Adrenal gland (tissue), 12 donors: Measurements from ENCODE around the gene ATRN. TPM values are rescaled to one million over a fixed set of nuclear protein-coding genes. Genes with fewer than 3 reads are reported as not detected.
A peak's percentile ranks its signal among the peaks of the same experiment; 100 is the strongest.
"Not testable (repeated sequence)": the region's sequence is repeated elsewhere in the genome, so short reads cannot be mapped to it uniquely, and the experiment has no call there.

ENCODE experiments used
- DNase-seq, 7 donors: peaks; one replicate each; pipeline ENCODE4 v3.0.0-alpha.2; 2019 to 2020
- H3K27ac ChIP-seq, 5 donors: fragments of 200-600 bp; sonication (generic) in 4 of 5; 1 replicate in 3 of 5; 2 replicates in 2 of 5; pipeline versions ENCODE4 v1.5.1 to v1.8.0; 2016 to 2020; ENCODE audit warnings: mild to moderate bottlenecking in 1 of 5
- H3K27me3 ChIP-seq: fragments of 200-600 bp; 2 replicates; pipeline ENCODE4 v1.8.0; 2021
- H3K36me3 ChIP-seq, 2 donors: fragments of 200-600 bp; replicated peaks in 1 of 2; 1 replicate in 1 of 2; 2 replicates in 1 of 2; pipeline versions ENCODE4 v1.5.1 to v1.8.0; 2018 to 2022
- H3K4me1 ChIP-seq, 2 donors: fragments of 200-600 bp; replicated peaks in 1 of 2; 1 replicate in 1 of 2; 2 replicates in 1 of 2; pipeline versions ENCODE4 v1.5.1 to v1.8.0; 2018 to 2021
- H3K4me3 ChIP-seq, 4 donors: fragments of 200-600 bp; sonication (generic) in 3 of 4; one replicate each; pipeline ENCODE4 v1.5.1; 2016 to 2018
- H3K9me3 ChIP-seq, 3 donors: fragments of 200-600 bp; sonication (generic) in 1 of 3; replicated peaks in 1 of 3; 1 replicate in 2 of 3; 2 replicates in 1 of 3; pipeline versions ENCODE4 v1.5.1 to v1.8.0; 2016 to 2021
- CTCF ChIP-seq, 6 experiments: fragments of 450-650 bp in 4 of 6; fragments of 200-600 bp in 2 of 6; sonication (generic) in 1 of 6; IDR thresholded peaks; 1 replicate in 5 of 6; 2 replicates in 1 of 6; pipeline versions ENCODE4 v1.5.1 to v1.8.0; 2016 to 2021; ENCODE audit warnings: antibody characterized with exemption in 6 of 6, mild to moderate bottlenecking in 2 of 6, moderate library complexity in 1 of 6
- POLR2A ChIP-seq, 2 donors: fragments of 450-650 bp; IDR thresholded peaks; one replicate each; pipeline ENCODE4 v1.6.1; 2017; ENCODE audit warnings: antibody characterized with exemption in 2 of 2, mild to moderate bottlenecking in 2 of 2, moderate library complexity in 1 of 2
- WGBS, 4 donors: extraction: QIAGEN DNeasy Blood & Tissue Kit in 2 of 4; methylation state at CpG; one replicate each; pipeline versions ENCODE4 v1.1.5 to v1.1.7; 2013 to 2017; 5-methylcytosine and 5-hydroxymethylcytosine counted together
- intact Hi-C, 2 donors: fragments of 100-400 bp; cut with DNase I; formaldehyde crosslinking; loops; one replicate each; pipeline versions ENCODE4 v1.14.1 to v1.15.0; 2022 to 2023
- polyA plus RNA-seq, 3 donors: library from polyadenylated mRNA; stranded (reverse); fragments of 200-250 nt in 2 of 3; fragments of 350-450 nt in 1 of 3; fragmentation: Illumina TruSeq in 1 of 3; extraction: RNeasy Lipid Tissue Mini Kit (QIAGEN cat#74804) in 1 of 3; gene quantifications; one replicate each; pipeline ENCODE4 v1.2.3, GENCODE V29; 2013 to 2014
- total RNA-seq, 9 donors: library from RNA; depleted of rRNA in 4 of 9; stranded (reverse); fragments of >200 nt in 4 of 9; fragments of 120-200 nt in 1 of 9; fragmentation: NEBNext Ultra II Directional in 1 of 9; extraction: Animal tissue kit (Norgen Biotek cat#: 25700) in 1 of 9; gene quantifications; one replicate each; pipeline versions ENCODE4 v1.1.0 to v1.2.4, GENCODE V29; 2013 to 2023
- donor health status: healthy with polysubstance abuse.
- donor health status: Bipolar disorder and iron deficiency.
- donor health status: DM: yes; HTN: yes; CAD: no.
- donor health status: DM: no; HTN: no; CAD: no.
- donor health status: DM: no; HTN: no; CAD: no.
- donor health status: DM: yes; HTN: yes; CAD: no.

The ATRN gene
- total and polyA plus RNA-seq, 12 donors: 6.2 to 81.1 (median 51.6) TPM

- TF ChIP-seq CTCF (IDR thresholded peaks at IDR 0.05) (no peak), POLR2A (IDR thresholded peaks at IDR 0.05) (no peak)
- no peak overlapping the region for H3K27ac ChIP-seq
- no peaks in the 10 kb centered on the region for H3K36me3 ChIP-seq
- intact Hi-C loops: no loop called here
- H3K4me3 ChIP-seq: no peak overlapping the region
- no peak for DNase-seq
- no peaks in the 10 kb centered on the region for H3K9me3 ChIP-seq
- H3K4me1 ChIP-seq: peaks cover 0 to 15% of the 10 kb centered on the region in 2 donors
- H3K27me3 ChIP-seq: no peaks in the 10 kb centered on the region
- WGBS, 4 donors: 89 to 96% (median 94%) methylated on average over 4 of the region's 4 CpGs
Observed at GRCh38 chr20:3505148-3505547, 34.3 kb downstream of the ATRN start.

GRCh38 chr20:3509064-3509463, 38.2 kb downstream of the ATRN start:
- H3K4me1 ChIP-seq: peaks cover 0 to 15% of the 10 kb centered on the region in 2 donors
- H3K27me3 ChIP-seq: no peaks in the 10 kb centered on the region
- no peak for TF ChIP-seq POLR2A (IDR thresholded peaks at IDR 0.05)
- TF ChIP-seq CTCF (IDR thresholded peaks at IDR 0.05): no peak
- 89 to 94% (median 89%) methylated on average over 2 of the region's 2 CpGs for WGBS, 4 donors
- DNase-seq: no peak
- H3K9me3 ChIP-seq: no peaks in the 10 kb centered on the region
- intact Hi-C loops: no loop called here
- H3K36me3 ChIP-seq: no peaks in the 10 kb centered on the region
- no peak overlapping the region for H3K4me3 ChIP-seq
- no peak overlapping the region for H3K27ac ChIP-seq

GRCh38 chr20:3510110-3510509, 39.3 kb downstream of the ATRN start:
- TF ChIP-seq POLR2A (IDR thresholded peaks at IDR 0.05): no peak
- no peak for TF ChIP-seq CTCF (IDR thresholded peaks at IDR 0.05)
- H3K4me3 ChIP-seq: no peak overlapping the region
- WGBS, 4 donors: 39 to 51% (median 47%) methylated on average over 2 of the region's 2 CpGs

GRCh38 chr20:3512239-3512638, 41.4 kb downstream of the ATRN start:
- H3K36me3 ChIP-seq, H3K27ac ChIP-seq, H3K9me3 ChIP-seq, DNase-seq, H3K4me3 ChIP-seq, intact Hi-C loops, H3K27me3 ChIP-seq, H3K4me1 ChIP-seq: not testable (repeated sequence)
- WGBS, 4 donors: 65 to 100% (median 89%) methylated on average over 2 to 3 of the region's 3 CpGs

More at GRCh38 chr20:3510110-3510509, 39.3 kb downstream of the ATRN start:
- H3K36me3 ChIP-seq: no peaks in the 10 kb centered on the region
- DNase-seq: no peak
- peak overlapping the region in 2 of 5 donors; percentile 1 to 23 for H3K27ac ChIP-seq
- H3K4me1 ChIP-seq: peaks cover 0 to 15% of the 10 kb centered on the region in 2 donors
- no peaks in the 10 kb centered on the region for H3K9me3 ChIP-seq
- intact Hi-C loops: no loop called here
- no peaks in the 10 kb centered on the region for H3K27me3 ChIP-seq

GRCh38 chr20:3514012-3514642, 43.3 kb downstream of the ATRN start:
- no peak for TF ChIP-seq CTCF (IDR thresholded peaks at IDR 0.05)
- TF ChIP-seq POLR2A (IDR thresholded peaks at IDR 0.05): no peak
- no peaks in the 10 kb centered on the region for H3K27me3 ChIP-seq
- intact Hi-C loops: no loop called here
- no peaks in the 10 kb centered on the region for H3K9me3 ChIP-seq
- no peak overlapping the region for H3K4me3 ChIP-seq
- WGBS, 4 donors: 75 to 94% (median 92%) methylated on average over 3 of the region's 3 CpGs
- H3K36me3 ChIP-seq: no peaks in the 10 kb centered on the region
- H3K4me1 ChIP-seq: no peaks in the 10 kb centered on the region
- DNase-seq: no peak
- no peak overlapping the region for H3K27ac ChIP-seq
